Diencephalon (tissue), 1 donor: ENCODE data around the gene COPS2. TPM values are rescaled to one million over a fixed set of nuclear protein-coding genes. Genes with fewer than 3 reads are reported as not detected.

ENCODE experiments used
- small RNA-seq: library from RNA; depleted of rRNA; stranded (forward); fragments of <200 nt; gene quantifications from one replicate; pipeline ENCODE3, GENCODE V24; 2014
- total RNA-seq: library from RNA; depleted of rRNA; stranded (reverse); fragments of >200 nt; gene quantifications from one replicate; pipeline ENCODE4 v1.2.3, GENCODE V29; 2014

Gene COPS2
- total RNA-seq = 79.8 TPM

DNA sequence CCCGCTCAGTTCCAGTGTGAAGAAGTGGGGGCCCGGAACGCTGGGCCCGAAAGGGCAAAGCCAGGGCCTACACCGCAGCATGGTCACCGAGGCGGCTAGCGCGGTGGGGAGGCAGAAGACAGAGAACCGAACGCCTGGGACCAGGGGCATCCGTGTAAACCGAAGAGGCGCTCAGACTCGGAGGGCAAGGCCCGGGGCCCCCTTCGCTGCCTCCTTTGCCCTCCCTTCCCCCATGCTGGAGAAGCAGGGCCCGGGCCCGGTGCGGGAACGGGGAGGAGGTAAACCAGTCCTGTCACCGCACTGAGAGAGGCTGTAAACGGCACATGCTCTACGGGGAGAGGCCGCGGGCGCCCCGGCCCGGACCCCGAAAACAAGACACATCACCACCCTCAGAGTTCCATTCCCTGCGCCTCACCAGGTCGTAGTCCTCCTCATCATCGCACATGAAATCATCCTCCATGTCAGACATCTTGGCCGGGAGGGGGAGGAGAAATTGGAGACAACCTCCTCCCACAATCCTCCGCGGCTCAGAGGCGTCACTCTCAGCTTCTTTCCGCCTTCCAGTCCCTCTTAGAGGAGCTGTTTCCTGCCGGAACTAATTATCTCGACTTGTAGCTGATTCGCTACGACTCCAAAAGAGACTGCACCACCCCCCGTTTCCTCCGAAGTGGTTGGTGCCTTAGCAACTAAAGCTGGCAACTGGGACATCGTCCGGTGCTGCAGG is at the start of gene COPS2:
Gene COPS2 (minus strand): TSS at position 490 of the 724 bp plus-strand sequence. CDS start 21 bp downstream, at position 469.

DNA sequence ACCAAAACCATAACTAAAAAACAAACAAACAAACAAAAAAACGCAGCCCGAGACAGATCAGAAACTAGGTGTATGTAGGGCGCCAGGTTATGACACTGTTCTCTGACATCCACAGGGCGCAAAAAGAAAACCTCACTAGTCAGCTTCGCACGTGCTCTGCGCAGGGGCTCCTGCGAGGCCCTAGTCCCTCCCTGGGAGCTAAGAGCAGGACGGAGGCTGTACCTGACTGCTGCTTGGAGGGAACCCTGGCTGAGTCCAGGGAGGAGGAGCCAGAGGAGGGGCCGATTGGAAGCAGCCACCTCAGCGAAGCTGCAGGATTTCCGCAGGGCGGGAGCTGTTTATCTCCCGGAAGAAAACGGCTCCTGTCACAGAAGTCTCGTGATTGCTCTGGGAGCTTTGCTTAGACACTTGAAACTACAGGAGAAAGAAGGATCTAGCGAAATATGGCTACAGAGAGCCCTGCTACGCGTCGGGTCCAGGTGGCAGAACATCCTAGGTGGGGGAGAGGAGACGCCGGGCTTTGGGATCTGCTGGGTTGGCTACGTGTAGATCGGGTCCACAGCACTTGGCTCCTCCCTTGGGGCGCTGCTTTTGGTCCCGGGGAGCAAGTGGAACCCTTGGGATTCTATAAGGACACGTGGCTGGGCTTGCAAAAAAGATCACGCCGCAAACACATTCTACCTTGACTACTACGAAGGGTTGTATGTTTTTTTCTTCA is 14.6 kb upstream of the COPS2 start, which contains the start of gene GALK2:
Gene GALK2 (plus strand): TSS at position 368 of the 718 bp plus-strand sequence. CDS start 76 bp downstream, at position 444.

Small RNA genes lying within 50 kb of the gene (small RNA-seq; reads per million reads assigned to genes)
- gene MIR4716 (not detected), gene RF00019 (not detected), gene RN7SL307P (not detected)

Other genes with a start within 250 kb of the COPS2 start
- gene SHC4, start 191.7 kb downstream of the COPS2 start, total RNA-seq = 10.1 TPM
- gene SECISBP2L, start 109.2 kb downstream of the COPS2 start, total RNA-seq = 91.6 TPM
- gene GALK2, start 14.6 kb upstream of the COPS2 start, total RNA-seq = 39.4 TPM